ENCODE data around the gene SUN2.

SUN2 gene

GRCh38 chr22:38753948-38754750 is 1.6 kb downstream of the SUN2 start:
- no peak for DNase-seq (ENCODE audit: low read depth, low spot score)

GRCh38 chr22:38751422-38752346 is 4.1 kb downstream of the SUN2 start:
- peak; percentile 48 for DNase-seq (ENCODE audit: low read depth, low spot score)

GRCh38 chr22:38751066-38751421 is 4.8 kb downstream of the SUN2 start:
- DNase-seq (ENCODE audit: low read depth, low spot score): no peak

- no peak for DNase-seq (ENCODE audit: low read depth, low spot score)
Measured at GRCh38 chr22:38750638-38751037, 5.2 kb downstream of the SUN2 start.

- no peak for DNase-seq (ENCODE audit: low read depth, low spot score)
Measured at GRCh38 chr22:38750104-38750503, 5.7 kb downstream of the SUN2 start.

- DNase-seq (ENCODE audit: low read depth, low spot score): no peak
Measured at GRCh38 chr22:38748487-38749136, 7.2 kb downstream of the SUN2 start.

GRCh38 chr22:38745676-38746460 is 9.9 kb downstream of the SUN2 start:
- DNase-seq (ENCODE audit: low read depth, low spot score): no peak

- no peak for DNase-seq (ENCODE audit: low read depth, low spot score)
Measured at GRCh38 chr22:38744981-38745380, 10.8 kb downstream of the SUN2 start.

- DNase-seq (ENCODE audit: low read depth, low spot score): no peak
Measured at GRCh38 chr22:38742176-38742942, 13.4 kb downstream of the SUN2 start.

GRCh38 chr22:38741576-38741975 is 14.2 kb downstream of the SUN2 start:
- DNase-seq (ENCODE audit: low read depth, low spot score): no peak

DNA sequence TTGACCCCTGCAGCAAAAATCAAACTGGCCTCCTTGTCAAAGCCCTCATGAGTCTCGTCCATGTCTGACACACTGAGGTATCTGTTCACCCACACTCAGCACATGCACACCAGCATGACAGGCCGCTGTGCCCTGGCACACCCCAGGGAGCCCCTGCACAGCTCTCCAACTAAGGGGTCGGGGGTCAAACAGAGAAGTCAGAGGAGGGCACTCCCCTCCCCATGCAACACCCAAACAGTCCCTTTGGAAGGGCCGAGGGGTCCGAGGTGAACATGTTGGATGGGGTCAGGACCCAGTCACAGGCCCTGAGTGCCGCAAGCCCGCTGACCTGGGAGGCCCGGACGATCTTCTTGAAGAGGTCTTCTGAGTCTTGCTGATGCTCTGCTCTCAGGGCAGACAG is 14.6 kb downstream of the SUN2 start:
- DNase-seq (ENCODE audit: low read depth, low spot score): no peak

- DNase-seq (ENCODE audit: low read depth, low spot score): no peak
Measured at GRCh38 chr22:38740754-38741153, 15.0 kb downstream of the SUN2 start.

DNA sequence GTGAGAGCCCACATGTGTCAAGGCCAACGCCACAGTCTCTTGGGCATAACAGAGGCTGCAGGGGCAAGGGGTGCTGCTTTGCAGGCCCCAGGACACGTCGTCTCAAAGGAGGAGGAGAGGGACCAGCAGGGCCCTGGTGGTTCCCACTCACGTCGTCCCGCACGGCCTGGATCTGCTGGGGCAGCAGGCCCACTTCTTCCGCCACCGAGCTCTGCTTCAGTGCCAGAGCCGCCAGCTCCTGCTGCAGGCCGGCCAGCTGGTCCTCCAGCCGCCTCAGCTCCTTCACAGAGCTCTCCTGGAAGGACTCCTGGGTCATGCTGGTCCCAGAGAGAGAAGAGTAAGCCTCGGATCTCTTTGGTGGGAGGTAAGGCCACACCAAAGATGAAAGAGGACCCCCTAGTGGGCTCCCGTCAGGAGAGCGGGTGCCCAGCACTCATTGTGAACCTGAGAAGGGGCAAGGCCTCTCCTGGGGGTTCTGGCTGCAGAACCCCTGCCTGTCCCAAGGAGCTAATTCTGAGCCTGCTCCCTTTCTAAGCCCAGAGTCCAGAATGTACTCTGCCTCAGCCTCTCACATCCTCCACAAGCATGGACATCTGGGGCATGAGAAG is 15.6 kb downstream of the SUN2 start:
- DNase-seq (ENCODE audit: low read depth, low spot score): no peak

GRCh38 chr22:38739300-38740055 is 16.3 kb downstream of the SUN2 start:
- no peak for DNase-seq (ENCODE audit: low read depth, low spot score)

- no peak for DNase-seq (ENCODE audit: low read depth, low spot score)
Measured at GRCh38 chr22:38738475-38739070, 17.2 kb downstream of the SUN2 start.

- no peak for DNase-seq (ENCODE audit: low read depth, low spot score)
Measured at GRCh38 chr22:38737302-38738060, 18.3 kb downstream of the SUN2 start.

DNA sequence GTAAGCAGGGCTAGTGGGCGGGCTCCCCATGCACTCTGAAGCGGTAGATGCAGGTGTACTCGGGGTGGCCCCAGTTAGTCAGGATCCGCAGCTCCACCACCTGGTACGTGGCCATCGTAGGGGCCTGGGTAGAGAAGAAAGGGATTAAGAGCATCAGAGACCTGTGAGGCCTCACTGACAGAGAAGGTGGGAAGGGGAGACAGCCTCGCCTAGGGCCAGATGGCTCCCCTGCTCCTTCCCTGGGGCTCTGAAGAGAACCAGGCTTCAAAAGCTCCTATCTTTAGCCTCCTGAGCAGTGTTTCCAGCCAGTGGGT is 19.6 kb downstream of the SUN2 start:
- DNase-seq (ENCODE audit: low read depth, low spot score): no peak

DNA sequence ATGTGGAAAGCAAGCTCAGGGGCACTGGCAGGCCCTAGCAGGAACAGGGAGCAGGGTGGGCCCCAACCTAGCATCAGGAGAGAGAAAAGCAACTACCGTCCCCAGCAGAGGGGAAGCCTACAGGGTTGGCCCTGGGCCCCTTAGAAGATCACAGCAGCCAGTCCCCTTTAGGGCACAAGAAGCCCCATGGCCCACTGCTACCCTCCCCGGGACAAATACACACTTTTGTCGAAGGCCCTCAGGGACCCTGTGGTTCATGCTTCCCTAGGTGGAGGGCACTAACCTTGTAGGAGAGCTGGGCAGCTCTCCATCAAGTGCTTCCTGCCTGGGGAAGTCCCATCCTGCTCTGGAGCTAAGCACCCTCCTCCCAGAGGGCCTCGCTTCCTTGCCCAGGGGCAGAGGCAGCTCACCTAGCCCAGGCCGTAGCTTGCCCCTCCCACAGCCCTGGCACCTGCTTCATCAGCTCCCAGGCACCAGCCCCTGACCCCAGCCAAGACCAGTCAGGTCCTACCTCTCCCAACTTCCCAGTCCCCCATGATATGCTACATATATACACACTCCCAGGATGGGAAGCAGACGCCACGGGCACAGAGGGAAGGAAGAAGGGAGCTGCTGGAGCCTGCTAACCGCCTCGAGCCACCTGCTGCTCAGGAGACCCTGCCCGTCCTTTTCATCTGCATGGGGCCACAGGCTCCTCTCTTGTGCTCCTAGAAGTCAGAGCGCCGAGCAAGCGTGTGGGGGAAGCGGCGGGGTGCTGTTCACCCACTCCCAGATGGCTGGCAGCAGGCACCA is 20.1 kb downstream of the SUN2 start:
- DNase-seq (ENCODE audit: low read depth, low spot score): no peak
